ENCODE data around the gene KBTBD4.
A peak's percentile ranks its signal among the peaks of the same experiment; 100 is the strongest.

KBTBD4 gene

DNA sequence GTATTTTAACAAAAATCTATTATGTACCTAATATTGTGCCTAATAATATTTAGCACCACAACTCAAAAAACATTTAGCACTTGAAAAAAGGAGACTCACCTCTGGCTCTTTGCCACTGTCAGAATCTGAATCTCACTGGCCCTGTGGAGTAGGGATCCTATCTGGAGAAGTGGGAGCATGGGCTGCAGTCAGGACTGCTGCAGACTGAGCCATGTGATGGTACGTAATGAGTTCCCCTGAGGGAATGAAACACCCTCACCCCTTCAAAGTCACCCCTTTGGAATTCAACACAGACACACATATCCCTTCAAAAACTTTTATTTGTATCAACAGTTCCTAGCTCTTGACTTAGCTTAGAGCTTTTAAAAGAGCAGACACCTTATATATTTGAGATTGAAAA lies 6.9 kb downstream of the KBTBD4 start:
- DNase-seq (ENCODE audit: low read depth) = no peak
- H3K4me3 ChIP-seq (replicated peaks; ENCODE audit: low read depth, low read length) = no peak overlapping the region
- TF ChIP-seq, protein P1, sequence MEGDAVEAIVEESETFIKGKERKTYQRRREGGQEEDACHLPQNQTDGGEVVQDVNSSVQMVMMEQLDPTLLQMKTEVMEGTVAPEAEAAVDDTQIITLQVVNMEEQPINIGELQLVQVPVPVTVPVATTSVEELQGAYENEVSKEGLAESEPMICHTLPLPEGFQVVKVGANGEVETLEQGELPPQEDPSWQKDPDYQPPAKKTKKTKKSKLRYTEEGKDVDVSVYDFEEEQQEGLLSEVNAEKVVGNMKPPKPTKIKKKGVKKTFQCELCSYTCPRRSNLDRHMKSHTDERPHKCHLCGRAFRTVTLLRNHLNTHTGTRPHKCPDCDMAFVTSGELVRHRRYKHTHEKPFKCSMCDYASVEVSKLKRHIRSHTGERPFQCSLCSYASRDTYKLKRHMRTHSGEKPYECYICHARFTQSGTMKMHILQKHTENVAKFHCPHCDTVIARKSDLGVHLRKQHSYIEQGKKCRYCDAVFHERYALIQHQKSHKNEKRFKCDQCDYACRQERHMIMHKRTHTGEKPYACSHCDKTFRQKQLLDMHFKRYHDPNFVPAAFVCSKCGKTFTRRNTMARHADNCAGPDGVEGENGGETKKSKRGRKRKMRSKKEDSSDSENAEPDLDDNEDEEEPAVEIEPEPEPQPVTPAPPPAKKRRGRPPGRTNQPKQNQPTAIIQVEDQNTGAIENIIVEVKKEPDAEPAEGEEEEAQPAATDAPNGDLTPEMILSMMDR (IDR thresholded peaks at IDR 0.05; ENCODE audit: low read length, missing control alignments) = no peak

DNA sequence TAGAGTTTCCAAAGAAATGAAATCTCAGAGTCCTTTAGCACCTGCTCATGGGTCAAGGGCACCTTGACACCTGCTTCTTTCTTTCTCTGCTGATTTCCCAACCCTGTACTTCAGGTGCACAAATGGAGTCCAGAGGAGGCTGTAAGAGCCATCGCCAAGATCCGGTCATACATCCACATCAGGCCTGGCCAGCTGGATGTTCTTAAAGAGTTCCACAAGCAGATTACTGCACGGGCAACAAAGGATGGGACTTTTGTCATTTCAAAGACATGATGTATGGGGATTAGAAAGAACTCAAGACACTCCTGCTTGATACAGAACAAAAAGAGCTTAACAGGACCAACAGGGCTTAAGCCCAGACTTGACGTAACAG lies 7.4 kb downstream of the KBTBD4 start:
- TF ChIP-seq, protein P1 (IDR thresholded peaks at IDR 0.05; ENCODE audit: low read length, missing control alignments) = no peak

DNA sequence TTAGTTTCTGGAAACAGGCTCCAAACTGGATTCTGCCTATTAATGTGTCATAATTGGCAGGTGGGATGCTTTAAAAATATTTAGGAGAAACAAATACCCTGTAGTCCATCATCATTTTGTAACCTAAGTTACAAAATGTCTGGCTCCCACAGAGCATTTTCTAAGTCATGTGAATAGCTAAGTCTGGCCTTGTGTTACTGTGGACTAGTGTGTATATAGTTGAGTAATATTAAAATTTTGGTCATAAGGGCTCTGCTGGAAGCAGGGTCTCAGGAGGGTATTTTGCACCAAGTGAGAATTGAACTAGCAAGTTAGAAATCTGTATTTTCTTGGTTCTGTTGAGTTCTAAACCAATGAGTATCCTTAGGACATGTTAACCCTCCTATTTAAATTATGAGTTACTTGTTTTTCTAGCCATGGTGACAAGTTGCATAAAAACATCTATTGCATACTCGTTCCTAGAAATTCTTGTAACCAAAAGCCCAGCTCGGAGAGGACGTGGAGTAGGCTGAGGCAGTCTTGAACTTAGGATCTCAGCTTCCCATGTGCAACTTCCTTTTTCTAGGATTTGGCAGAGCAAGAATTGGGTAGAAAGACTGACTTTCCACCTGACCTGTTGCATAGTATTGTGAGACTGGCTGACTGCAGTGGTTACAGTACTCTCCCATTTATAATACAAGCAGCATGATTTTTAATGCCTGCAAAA lies 8.0 kb downstream of the KBTBD4 start:
- TF ChIP-seq, protein P1 (IDR thresholded peaks at IDR 0.05; ENCODE audit: low read length, missing control alignments) = no peak
- no peak overlapping the region for H3K4me3 ChIP-seq (replicated peaks; ENCODE audit: low read depth, low read length)
- no peak for DNase-seq (ENCODE audit: low read depth)

More for the DNA sequence above, 7.4 kb downstream of the KBTBD4 start:
- H3K4me3 ChIP-seq (replicated peaks; ENCODE audit: low read depth, low read length) = no peak overlapping the region
- no peak for DNase-seq (ENCODE audit: low read depth)

DNA sequence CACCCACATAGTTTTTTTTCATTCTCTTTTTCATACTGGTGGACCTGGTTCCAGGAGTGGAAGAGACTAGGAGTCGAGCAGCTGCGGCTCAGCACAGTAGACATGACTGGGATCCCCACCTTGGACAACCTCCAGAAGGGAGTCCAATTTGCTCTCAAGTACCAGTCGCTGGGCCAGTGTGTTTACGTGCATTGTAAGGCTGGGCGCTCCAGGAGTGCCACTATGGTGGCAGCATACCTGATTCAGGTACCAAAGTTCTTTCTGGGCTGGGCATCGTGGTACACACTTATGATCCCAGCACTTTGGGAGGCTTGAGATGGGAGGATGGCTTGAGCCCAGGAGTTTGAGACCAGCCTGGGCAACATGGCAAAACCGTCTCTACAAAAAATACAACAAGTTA lies 9.1 kb downstream of the KBTBD4 start:
- DNase-seq (ENCODE audit: low read depth) = no peak
- TF ChIP-seq, protein P1 (IDR thresholded peaks at IDR 0.05; ENCODE audit: low read length, missing control alignments) = no peak
- H3K4me3 ChIP-seq (replicated peaks; ENCODE audit: low read depth, low read length) = no peak overlapping the region

DNA sequence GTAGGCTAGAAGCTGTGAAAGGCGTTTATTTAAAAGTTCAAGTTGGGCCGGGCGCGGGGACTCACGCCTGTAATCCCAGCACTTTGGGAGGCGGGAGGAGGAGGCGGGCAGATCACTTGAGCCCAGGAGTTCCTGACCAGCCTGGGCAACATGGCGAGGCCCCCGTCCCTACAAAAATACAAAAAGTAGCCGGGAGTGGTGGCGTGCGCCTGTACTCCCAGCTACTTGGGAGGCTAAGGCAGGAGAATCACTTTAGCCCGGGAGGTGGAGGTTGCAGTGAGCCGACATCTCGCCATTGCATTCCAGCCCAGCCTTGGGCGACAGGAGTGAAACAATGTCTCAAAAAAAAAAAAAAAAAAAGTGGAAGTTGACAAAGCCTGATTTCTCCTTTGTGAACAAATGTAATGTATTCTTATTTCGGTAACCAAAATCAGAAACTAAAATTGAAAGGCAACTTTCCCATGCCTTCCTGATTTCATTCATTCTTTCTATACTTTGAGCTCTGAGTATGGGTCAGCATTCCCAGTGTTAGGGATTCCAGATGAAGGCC lies 12.5 kb downstream of the KBTBD4 start:
- H3K4me3 ChIP-seq (replicated peaks; ENCODE audit: low read depth, low read length) = peak overlapping the region; percentile 83
- no peak for DNase-seq (ENCODE audit: low read depth)
- TF ChIP-seq, protein P1 (IDR thresholded peaks at IDR 0.05; ENCODE audit: low read length, missing control alignments) = no peak

DNA sequence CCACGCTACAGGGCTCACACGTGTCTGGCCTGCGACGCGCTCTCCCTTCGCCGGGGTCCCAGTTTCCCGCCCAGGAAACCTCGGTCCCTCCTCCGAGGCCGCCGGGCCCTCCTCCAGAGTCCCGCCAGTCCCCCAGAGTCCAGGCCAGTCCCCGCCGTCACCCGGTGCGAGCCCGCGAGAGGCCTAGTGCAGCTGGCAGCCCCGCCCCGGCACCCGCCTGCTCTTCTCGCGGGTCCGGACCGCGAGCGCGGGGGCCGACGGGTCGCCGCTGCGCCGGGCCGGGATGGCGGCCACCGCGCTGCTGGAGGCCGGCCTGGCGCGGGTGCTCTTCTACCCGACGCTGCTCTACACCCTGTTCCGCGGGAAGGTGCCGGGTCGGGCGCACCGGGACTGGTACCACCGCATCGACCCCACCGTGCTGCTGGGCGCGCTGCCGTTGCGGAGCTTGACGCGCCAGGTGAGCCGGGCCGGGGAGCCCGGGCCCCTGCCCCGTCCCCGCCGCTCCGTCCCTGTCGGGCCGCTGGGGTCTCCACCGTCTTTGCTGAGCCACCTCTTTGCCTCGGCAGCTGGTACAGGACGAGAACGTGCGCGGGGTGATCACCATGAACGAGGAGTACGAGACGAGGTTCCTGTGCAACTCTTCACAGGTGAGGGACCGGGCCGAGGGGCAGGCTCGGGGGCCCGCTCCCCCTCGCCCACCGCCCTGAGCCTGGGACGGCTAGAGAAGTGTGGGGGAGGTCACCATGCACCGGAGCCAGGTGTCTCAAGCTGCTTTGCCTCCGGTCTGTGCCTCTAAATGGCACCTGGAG lies 13.2 kb downstream of the KBTBD4 start, which contains the start of gene PTPMT1:
PTPMT1 (plus strand) TSS at position 260 of the 809 bp plus-strand sequence; CDS start at position 284, 24 bp downstream.
- TF ChIP-seq, protein P1 (IDR thresholded peaks at IDR 0.05; ENCODE audit: low read length, missing control alignments) = no peak
- peak within 1 kb of the TSS; percentile 83 for H3K4me3 ChIP-seq (replicated peaks; ENCODE audit: low read depth, low read length)
- peak; percentile 69 for DNase-seq (ENCODE audit: low read depth)

Data from fibroblast of pulmonary artery (primary cell).